HG03175 (cell line): ENCODE data around the gene ESPN.

ENCODE experiments used
- ATAC-seq: cut with Tn5 transposase; IDR thresholded peaks from one replicate; pipeline ENCODE4 v1.9.1; 2021; ENCODE audit warnings: mild to moderate bottlenecking, moderate library complexity; ENCODE audit not compliant: unreplicated experiment

Gene ESPN

GRCh38 chr1:6495540-6496364 is 71.2 kb downstream of the ESPN start:
- no peak for ATAC-seq

- ATAC-seq, result no peak
Measured at GRCh38 chr1:6496365-6496721, 71.8 kb downstream of the ESPN start.

GRCh38 chr1:6496890-6497214 is 72.3 kb downstream of the ESPN start:
- no peak for ATAC-seq

- ATAC-seq, result no peak
Measured at GRCh38 chr1:6497215-6497866, 72.8 kb downstream of the ESPN start.

GRCh38 chr1:6497867-6498575 is 73.4 kb downstream of the ESPN start:
- no peak for ATAC-seq

- ATAC-seq, result no peak
Measured at GRCh38 chr1:6498576-6499111, 74.1 kb downstream of the ESPN start.

GRCh38 chr1:6499296-6499695 is 74.7 kb downstream of the ESPN start:
- no peak for ATAC-seq

GRCh38 chr1:6500544-6501278 is 76.1 kb downstream of the ESPN start:
- ATAC-seq, result no peak

- ATAC-seq, result no peak
Measured at GRCh38 chr1:6501279-6501813, 76.8 kb downstream of the ESPN start.

- ATAC-seq, result no peak
Measured at GRCh38 chr1:6502000-6502891, 77.7 kb downstream of the ESPN start.

GRCh38 chr1:6503884-6504602 is 79.5 kb downstream of the ESPN start:
- no peak for ATAC-seq

GRCh38 chr1:6504887-6505286 is 80.3 kb downstream of the ESPN start:
- no peak for ATAC-seq

- no peak for ATAC-seq
Measured at GRCh38 chr1:6505367-6506209, 81.0 kb downstream of the ESPN start.

GRCh38 chr1:6506210-6507036 is 81.8 kb downstream of the ESPN start:
- no peak for ATAC-seq

- no peak for ATAC-seq
Measured at GRCh38 chr1:6507037-6507428, 82.5 kb downstream of the ESPN start.

GRCh38 chr1:6507461-6507911 is 82.9 kb downstream of the ESPN start:
- ATAC-seq, result no peak

GRCh38 chr1:6508154-6508815 is 83.7 kb downstream of the ESPN start:
- no peak for ATAC-seq
